NT2/D1 (cell line): ENCODE results near the gene PGD.
"Not testable (repeated sequence)": the region's sequence is repeated elsewhere in the genome, so short reads cannot be mapped to it uniquely, and the experiment has no call there.

Experiments used
- DNase-seq: peaks from one replicate; pipeline ENCODE4 v3.0.0-alpha.2; 2011; ENCODE audit warnings: low read depth, low spot score
- H3K27me3 ChIP-seq: 2 replicates; pipeline ENCODE4 v1.6.0; 2011; ENCODE audit warnings: mild to moderate bottlenecking; ENCODE audit not compliant: insufficient read length, insufficient read depth
- H3K36me3 ChIP-seq: 2 replicates; pipeline ENCODE4 v1.6.1; 2011; ENCODE audit warnings: mild to moderate bottlenecking, low read length, mixed read lengths; ENCODE audit not compliant: insufficient read depth, insufficient read length
- H3K4me1 ChIP-seq: 2 replicates; pipeline ENCODE4 v1.5.1; 2011; ENCODE audit not compliant: insufficient read depth, insufficient read length
- H3K4me3 ChIP-seq: 2 replicates; pipeline ENCODE4 v1.5.1; 2011; ENCODE audit warnings: low read depth; ENCODE audit not compliant: insufficient read length
- H3K9ac ChIP-seq: 2 replicates; pipeline ENCODE4 v1.6.0; 2011; ENCODE audit warnings: low read depth; ENCODE audit not compliant: insufficient read length
- H3K9me3 ChIP-seq: 2 replicates; pipeline ENCODE4 v1.5.1; 2011; ENCODE audit warnings: mild to moderate bottlenecking, low read length; ENCODE audit not compliant: insufficient read depth
- SUZ12 ChIP-seq: IDR thresholded peaks from 2 replicates; pipeline ENCODE4 v1.6.1; 2011; ENCODE audit not compliant: insufficient read length, insufficient read depth; ENCODE audit errors: extremely low read depth
- YY1 ChIP-seq: IDR thresholded peaks from 2 replicates; pipeline ENCODE4 v1.6.1; 2011; ENCODE audit not compliant: insufficient read length, insufficient read depth
- ZNF274 ChIP-seq: IDR thresholded peaks from 2 replicates; pipeline ENCODE4 v1.6.1; 2011; ENCODE audit warnings: mild to moderate bottlenecking, low read depth, low read length

The PGD gene

GRCh38 chr1:10421637-10422036 is 22.8 kb downstream of the PGD start:
- TF ChIP-seq YY1 (no peak), SUZ12 (no peak), ZNF274 (no peak)
- Histone ChIP-seq H3K9me3 (no peaks in the 10 kb centered on the region), H3K9ac (no peak overlapping the region), H3K27me3 (no peaks in the 10 kb centered on the region), H3K4me1 (no peaks in the 10 kb centered on the region), H3K4me3 (no peak overlapping the region), H3K36me3 (peaks cover 49% of the 10 kb centered on the region)
- no peak for DNase-seq

GRCh38 chr1:10424034-10424433 is 25.2 kb downstream of the PGD start:
- no peaks in the 10 kb centered on the region for H3K9me3 ChIP-seq
- TF ChIP-seq SUZ12 = no peak
- TF ChIP-seq ZNF274 = no peak
- no peak for TF ChIP-seq YY1
- H3K27me3 ChIP-seq = no peaks in the 10 kb centered on the region
- no peaks in the 10 kb centered on the region for H3K4me1 ChIP-seq
- no peak overlapping the region for H3K4me3 ChIP-seq
- peaks cover 28% of the 10 kb centered on the region for H3K36me3 ChIP-seq
- DNase-seq = no peak
- no peak overlapping the region for H3K9ac ChIP-seq

- Histone ChIP-seq H3K4me3 (no peak overlapping the region), H3K9me3 (no peaks in the 10 kb centered on the region), H3K4me1 (no peaks in the 10 kb centered on the region), H3K36me3 (peaks cover 22% of the 10 kb centered on the region), H3K27me3 (no peaks in the 10 kb centered on the region), H3K9ac (no peak overlapping the region)
- no peak for TF ChIP-seq YY1
- no peak for TF ChIP-seq SUZ12
- TF ChIP-seq ZNF274 = no peak
- no peak for DNase-seq
Observed at GRCh38 chr1:10424651-10425050, 25.8 kb downstream of the PGD start.

- not testable (repeated sequence) for H3K9me3 ChIP-seq, H3K9ac ChIP-seq, DNase-seq, H3K4me3 ChIP-seq, H3K27me3 ChIP-seq, H3K4me1 ChIP-seq
- H3K36me3 ChIP-seq = peaks cover 11% of the 10 kb centered on the region
Observed at GRCh38 chr1:10425826-10426534, 27.1 kb downstream of the PGD start.

GRCh38 chr1:10426535-10426848 is 27.6 kb downstream of the PGD start:
- not testable (repeated sequence) for H3K36me3 ChIP-seq, H3K9ac ChIP-seq, H3K9me3 ChIP-seq, H3K4me1 ChIP-seq, H3K27me3 ChIP-seq, DNase-seq, H3K4me3 ChIP-seq

GRCh38 chr1:10428984-10429383 is 30.1 kb downstream of the PGD start:
- H3K4me1 ChIP-seq = peaks cover 8% of the 10 kb centered on the region
- H3K4me3 ChIP-seq = no peak overlapping the region
- H3K9me3 ChIP-seq = no peaks in the 10 kb centered on the region
- no peak for DNase-seq
- H3K27me3 ChIP-seq = no peaks in the 10 kb centered on the region
- no peak overlapping the region for H3K9ac ChIP-seq
- TF ChIP-seq ZNF274 (no peak), SUZ12 (no peak), YY1 (no peak)
- peaks cover 3% of the 10 kb centered on the region for H3K36me3 ChIP-seq

- Histone ChIP-seq H3K4me1 (peaks cover 8% of the 10 kb centered on the region), H3K9me3 (no peaks in the 10 kb centered on the region), H3K9ac (peak overlapping the region; percentile 89), H3K4me3 (peak overlapping the region; percentile 61), H3K27me3 (no peaks in the 10 kb centered on the region), H3K36me3 (peaks cover 3% of the 10 kb centered on the region)
- TF ChIP-seq ZNF274 (no peak), SUZ12 (no peak), YY1 (no peak)
- no peak for DNase-seq
Observed at GRCh38 chr1:10429868-10430215, 31.0 kb downstream of the PGD start.

GRCh38 chr1:10430216-10431069 is 31.6 kb downstream of the PGD start, which contains the start of gene CENPS:
CENPS (plus strand) TSS chr1:10430433; CDS start chr1:10430518, 85 bp downstream.
- H3K36me3 ChIP-seq = peaks cover 7% of the 10 kb centered on the region
- peak; percentile 69 for DNase-seq
- no peaks in the 10 kb centered on the region for H3K27me3 ChIP-seq
- H3K4me3 ChIP-seq = peak within 1 kb of the TSS; percentile 61
- peak within 1 kb of the TSS; percentile 89 for H3K9ac ChIP-seq
- no peaks in the 10 kb centered on the region for H3K9me3 ChIP-seq
- H3K4me1 ChIP-seq = peaks cover 8% of the 10 kb centered on the region
- no peak for TF ChIP-seq SUZ12
